NCI-H1417 (cell line): ENCODE data around the gene PSPH.
A peak's percentile ranks its signal among the peaks of the same experiment; 100 is the strongest.
"Not testable (repeated sequence)": the region's sequence is repeated elsewhere in the genome, so short reads cannot be mapped to it uniquely, and the experiment has no call there.

Source experiments
- DNase-seq, 3 experiments: peaks; one replicate each; lab custom pipeline; 2025; lab: John Stamatoyannopoulos, UW

The PSPH gene

GRCh38 chr7:56051339-56052191 is at the start of gene PSPH, which contains the start of gene CCT6A:
PSPH (minus strand) TSS chr7:56051444; CDS start chr7:56021212, 30,232 bp downstream.
CCT6A (plus strand) TSS chr7:56051765; CDS start chr7:56051849, 84 bp downstream.
- DNase-seq: peak; percentile 97 to 99 (median 99)

GRCh38 chr7:56099653-56100052 is 48.4 kb upstream of the PSPH start:
- DNase-seq: no peak

- DNase-seq: not testable (repeated sequence)
Measured at GRCh38 chr7:56098187-56099008, 47.2 kb upstream of the PSPH start.

GRCh38 chr7:56097700-56098099 is 46.5 kb upstream of the PSPH start:
- DNase-seq: no peak

- DNase-seq: no peak
Measured at GRCh38 chr7:56092789-56093531, 41.7 kb upstream of the PSPH start, which contains the start of gene PHKG1. PHKG1 (minus strand) TSS chr7:56092952; CDS start chr7:56088941, 4,011 bp downstream.

GRCh38 chr7:56092388-56092787 is 41.1 kb upstream of the PSPH start:
- not testable (repeated sequence) for DNase-seq

GRCh38 chr7:56091591-56091990 is 40.3 kb upstream of the PSPH start:
- DNase-seq: no peak

GRCh38 chr7:56087445-56087844 is 36.2 kb upstream of the PSPH start:
- no peak for DNase-seq

- DNase-seq: no peak
Measured at GRCh38 chr7:56086761-56087160, 35.5 kb upstream of the PSPH start.

GRCh38 chr7:56083150-56083785 is 32.0 kb upstream of the PSPH start:
- peak in 1 of 3 experiments; percentile 40 for DNase-seq

- no peak for DNase-seq
Measured at GRCh38 chr7:56081626-56082340, 30.5 kb upstream of the PSPH start.

- DNase-seq: not testable (repeated sequence)
Measured at GRCh38 chr7:56080726-56081435, 29.6 kb upstream of the PSPH start.

GRCh38 chr7:56079450-56080185 is 28.4 kb upstream of the PSPH start:
- peak in 1 of 3 experiments; percentile 50 for DNase-seq

GRCh38 chr7:56078196-56078595 is 27.0 kb upstream of the PSPH start:
- DNase-seq: no peak

GRCh38 chr7:56077681-56078080 is 26.4 kb upstream of the PSPH start:
- no peak for DNase-seq

- peak; percentile 56 to 86 (median 64) for DNase-seq
Measured at GRCh38 chr7:56074371-56074791, 23.1 kb upstream of the PSPH start.

GRCh38 chr7:56066376-56066775 is 15.1 kb upstream of the PSPH start:
- not testable (repeated sequence) for DNase-seq

- peak; percentile 87 to 96 (median 93) for DNase-seq
Measured at GRCh38 chr7:56063882-56064625, 12.8 kb upstream of the PSPH start, which contains the start of gene SUMF2. SUMF2 (plus strand) TSS chr7:56064286; CDS start chr7:56064312, 26 bp downstream.
